ENCODE results near the gene NDST1. TPM values are rescaled to one million over a fixed set of nuclear protein-coding genes. Genes with fewer than 3 reads are reported as not detected.

The NDST1 gene
- polyA plus RNA-seq, 1 of the 3 experiments (the other 2 are of a cell fraction): 29.2 TPM

DNA sequence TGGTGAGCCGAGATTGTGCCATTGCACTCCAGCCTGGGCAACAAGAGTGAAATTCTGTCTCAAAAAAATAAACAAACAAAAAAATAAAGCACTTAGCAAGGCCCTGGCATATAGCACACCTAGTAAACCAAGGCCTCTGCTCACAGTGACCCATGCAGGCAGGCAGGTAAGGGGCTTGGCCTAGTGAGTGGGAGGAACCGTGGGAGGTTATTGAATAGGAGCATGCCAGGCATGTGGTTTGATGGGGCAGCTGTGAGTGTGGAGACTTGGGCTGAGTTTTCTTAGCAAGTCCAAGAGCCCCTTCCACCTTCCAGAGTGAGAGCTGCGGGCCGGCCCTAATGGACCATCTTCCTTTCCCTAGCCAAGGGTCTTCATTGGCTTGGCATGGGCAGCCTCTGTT is 4.5 kb upstream of the NDST1 start:
- ChIA-PET CTCF (interaction anchor here (2.1 kb wide), 1 partner anchor 14 kb away, joined by 7 read pairs; no protein-coding TSS in a partner anchor), POLR2A (interaction anchor here (1.2 kb wide), 1 partner anchor 10 kb away, joined by 3 read pairs; no protein-coding TSS in a partner anchor)
- Histone ChIP-seq H3F3A (replicated peaks; ENCODE audit: insufficient read depth) (no peaks in the 10 kb centered on the region), H3K4me3 (ENCODE audit: low read depth in 2 of 2, low read length in 1 of 2) (no peak overlapping the region), H3K27ac (ENCODE audit: low read depth in 2 of 2, low read length in 1 of 2) (peak overlapping the region in 1 of 2 experiments; percentile 97; a peak in 2 of 4 replicates), H3K27me3 (ENCODE audit: insufficient read depth) (no peaks in the 10 kb centered on the region), H3K4me2 (no peak overlapping the region), H3K9me3 (no peaks in the 10 kb centered on the region), H3K4me1 (ENCODE audit: control insufficient read depth in 1 of 2, insufficient read depth in 2 of 2, low read depth in 1 of 2, low read length in 1 of 2) (peaks cover 4 to 81% of the 10 kb centered on the region in 2 experiments; a peak in 3 of 4 replicates), H3K36me3 (replicated peaks in 1 of 2; ENCODE audit: control insufficient read depth in 1 of 2, insufficient read depth in 2 of 2, low read length in 1 of 2) (no peaks in the 10 kb centered on the region), H3K79me2 (ENCODE audit: insufficient read depth) (peaks cover 99% of the 10 kb centered on the region), H4K20me1 (ENCODE audit: insufficient read depth) (peaks cover 100% of the 10 kb centered on the region), H2AFZ (ENCODE audit: low read depth) (no peak overlapping the region), H3K9me2 (no peaks in the 10 kb centered on the region), H3K9ac (no peak overlapping the region)
- no peak for DNase-seq
- TF ChIP-seq RCOR1 (IDR thresholded peaks at IDR 0.05; ENCODE audit: low read length): no peak
- no peak for TF ChIP-seq TEAD4 (IDR thresholded peaks at IDR 0.05; ENCODE audit: borderline replicate concordance, insufficient read depth)
- no peak for TF ChIP-seq FOXJ3 (CRISPR knock-in tag; IDR thresholded peaks at IDR 0.05)
- TF ChIP-seq GABPA (IDR thresholded peaks at IDR 0.05; ENCODE audit: low read depth): no peak
- no peak for TF ChIP-seq ELF1 (IDR thresholded peaks at IDR 0.05)
- no peak for TF ChIP-seq GATA2 (CRISPR knock-in tag; IDR thresholded peaks at IDR 0.05)
- TF ChIP-seq, protein P1, sequence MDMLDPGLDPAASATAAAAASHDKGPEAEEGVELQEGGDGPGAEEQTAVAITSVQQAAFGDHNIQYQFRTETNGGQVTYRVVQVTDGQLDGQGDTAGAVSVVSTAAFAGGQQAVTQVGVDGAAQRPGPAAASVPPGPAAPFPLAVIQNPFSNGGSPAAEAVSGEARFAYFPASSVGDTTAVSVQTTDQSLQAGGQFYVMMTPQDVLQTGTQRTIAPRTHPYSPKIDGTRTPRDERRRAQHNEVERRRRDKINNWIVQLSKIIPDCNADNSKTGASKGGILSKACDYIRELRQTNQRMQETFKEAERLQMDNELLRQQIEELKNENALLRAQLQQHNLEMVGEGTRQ (IDR thresholded peaks at IDR 0.05; ENCODE audit: borderline replicate concordance, low read depth, low read length): no peak
- no peak for TF ChIP-seq SIN3A (IDR thresholded peaks at IDR 0.05; ENCODE audit: borderline replicate concordance, low read depth, low read length)
- TF ChIP-seq JUND (IDR thresholded peaks at IDR 0.05): no peak
- no peak for TF ChIP-seq NFIC (IDR thresholded peaks at IDR 0.05; ENCODE audit: borderline replicate concordance)
- no peak for TF ChIP-seq TCF12 (IDR thresholded peaks at IDR 0.05)
- TF ChIP-seq, protein P2, sequence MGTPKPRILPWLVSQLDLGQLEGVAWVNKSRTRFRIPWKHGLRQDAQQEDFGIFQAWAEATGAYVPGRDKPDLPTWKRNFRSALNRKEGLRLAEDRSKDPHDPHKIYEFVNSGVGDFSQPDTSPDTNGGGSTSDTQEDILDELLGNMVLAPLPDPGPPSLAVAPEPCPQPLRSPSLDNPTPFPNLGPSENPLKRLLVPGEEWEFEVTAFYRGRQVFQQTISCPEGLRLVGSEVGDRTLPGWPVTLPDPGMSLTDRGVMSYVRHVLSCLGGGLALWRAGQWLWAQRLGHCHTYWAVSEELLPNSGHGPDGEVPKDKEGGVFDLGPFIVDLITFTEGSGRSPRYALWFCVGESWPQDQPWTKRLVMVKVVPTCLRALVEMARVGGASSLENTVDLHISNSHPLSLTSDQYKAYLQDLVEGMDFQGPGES (IDR thresholded peaks at IDR 0.05; ENCODE audit: low read depth, low read length): no peak
- no peak for TF ChIP-seq TAF1 (IDR thresholded peaks at IDR 0.05; ENCODE audit: borderline replicate concordance, low read depth, low read length)
- TF ChIP-seq, protein P3, sequence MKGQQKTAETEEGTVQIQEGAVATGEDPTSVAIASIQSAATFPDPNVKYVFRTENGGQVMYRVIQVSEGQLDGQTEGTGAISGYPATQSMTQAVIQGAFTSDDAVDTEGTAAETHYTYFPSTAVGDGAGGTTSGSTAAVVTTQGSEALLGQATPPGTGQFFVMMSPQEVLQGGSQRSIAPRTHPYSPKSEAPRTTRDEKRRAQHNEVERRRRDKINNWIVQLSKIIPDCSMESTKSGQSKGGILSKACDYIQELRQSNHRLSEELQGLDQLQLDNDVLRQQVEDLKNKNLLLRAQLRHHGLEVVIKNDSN (IDR thresholded peaks at IDR 0.05; ENCODE audit: borderline replicate concordance, low read depth): no peak
- no peak for TF ChIP-seq SMC3 (IDR thresholded peaks at IDR 0.05; ENCODE audit: low read depth, low read length)
- TF ChIP-seq MXI1 (IDR thresholded peaks at IDR 0.05; ENCODE audit: low read depth, low read length): no peak
- TF ChIP-seq, protein P4, sequence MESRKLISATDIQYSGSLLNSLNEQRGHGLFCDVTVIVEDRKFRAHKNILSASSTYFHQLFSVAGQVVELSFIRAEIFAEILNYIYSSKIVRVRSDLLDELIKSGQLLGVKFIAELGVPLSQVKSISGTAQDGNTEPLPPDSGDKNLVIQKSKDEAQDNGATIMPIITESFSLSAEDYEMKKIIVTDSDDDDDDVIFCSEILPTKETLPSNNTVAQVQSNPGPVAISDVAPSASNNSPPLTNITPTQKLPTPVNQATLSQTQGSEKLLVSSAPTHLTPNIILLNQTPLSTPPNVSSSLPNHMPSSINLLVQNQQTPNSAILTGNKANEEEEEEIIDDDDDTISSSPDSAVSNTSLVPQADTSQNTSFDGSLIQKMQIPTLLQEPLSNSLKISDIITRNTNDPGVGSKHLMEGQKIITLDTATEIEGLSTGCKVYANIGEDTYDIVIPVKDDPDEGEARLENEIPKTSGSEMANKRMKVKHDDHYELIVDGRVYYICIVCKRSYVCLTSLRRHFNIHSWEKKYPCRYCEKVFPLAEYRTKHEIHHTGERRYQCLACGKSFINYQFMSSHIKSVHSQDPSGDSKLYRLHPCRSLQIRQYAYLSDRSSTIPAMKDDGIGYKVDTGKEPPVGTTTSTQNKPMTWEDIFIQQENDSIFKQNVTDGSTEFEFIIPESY (IDR thresholded peaks at IDR 0.05; ENCODE audit: borderline replicate concordance, low read depth): no peak
- TF ChIP-seq CHD2 (IDR thresholded peaks at IDR 0.05; ENCODE audit: low read length, partially characterized antibody): no peak
- TF ChIP-seq EP300 (IDR thresholded peaks at IDR 0.05; ENCODE audit: borderline replicate concordance in 1 of 2, low read depth in 1 of 2, low read length in 1 of 2): no peak
- 100% methylated on average over 2 of the region's 4 CpGs for WGBS (ENCODE audit: low lambda C conversion rate)
